GM18951 (cell line): ENCODE data around the gene HGFAC.

Experiments used
- POLR2A ChIP-seq: IDR thresholded peaks from 4 replicates; pipeline ENCODE4 v1.6.1; 2011; ENCODE audit warnings: mild to moderate bottlenecking; ENCODE audit not compliant: insufficient read length, insufficient read depth; ENCODE audit errors: extremely low read depth
- in situ Hi-C: fragments of 300-500 bp; cut with MboI; formaldehyde crosslinking; loops from one replicate; pipeline ENCODE4 v1.12.0; 2022; ENCODE audit warnings: low sequenced_read_pairs, mixed read lengths, inconsistent platforms; ENCODE audit not compliant: unreplicated experiment

Gene HGFAC

GRCh38 chr4:3423406-3423805, 18.4 kb upstream of the HGFAC start:
- in situ Hi-C loops, result no loop called here
- no peak for TF ChIP-seq POLR2A

DNA sequence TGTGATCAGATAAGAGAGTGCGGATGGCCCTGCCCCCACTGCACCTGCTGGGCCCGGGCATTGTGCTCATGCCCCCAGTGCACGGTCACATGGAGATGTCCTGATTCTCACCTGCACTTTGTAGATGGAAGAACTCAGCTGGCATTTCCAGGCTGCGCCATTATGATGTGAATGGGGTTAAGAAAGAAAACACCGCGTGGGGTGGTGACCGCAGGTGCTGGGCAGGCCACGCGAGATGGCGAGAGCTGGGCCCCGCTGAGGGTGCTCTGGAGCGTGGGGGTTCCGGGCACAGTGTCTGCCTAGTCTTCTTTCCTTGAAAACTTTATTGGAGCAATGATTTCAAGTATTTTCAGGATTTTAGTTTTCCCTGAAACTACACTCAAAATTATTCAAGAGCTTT, 17.8 kb upstream of the HGFAC start:
- no peak for TF ChIP-seq POLR2A
- in situ Hi-C loops, result no loop called here

- in situ Hi-C loops, result no loop called here
- no peak for TF ChIP-seq POLR2A
Measured at GRCh38 chr4:3424522-3425095, 17.2 kb upstream of the HGFAC start.

DNA sequence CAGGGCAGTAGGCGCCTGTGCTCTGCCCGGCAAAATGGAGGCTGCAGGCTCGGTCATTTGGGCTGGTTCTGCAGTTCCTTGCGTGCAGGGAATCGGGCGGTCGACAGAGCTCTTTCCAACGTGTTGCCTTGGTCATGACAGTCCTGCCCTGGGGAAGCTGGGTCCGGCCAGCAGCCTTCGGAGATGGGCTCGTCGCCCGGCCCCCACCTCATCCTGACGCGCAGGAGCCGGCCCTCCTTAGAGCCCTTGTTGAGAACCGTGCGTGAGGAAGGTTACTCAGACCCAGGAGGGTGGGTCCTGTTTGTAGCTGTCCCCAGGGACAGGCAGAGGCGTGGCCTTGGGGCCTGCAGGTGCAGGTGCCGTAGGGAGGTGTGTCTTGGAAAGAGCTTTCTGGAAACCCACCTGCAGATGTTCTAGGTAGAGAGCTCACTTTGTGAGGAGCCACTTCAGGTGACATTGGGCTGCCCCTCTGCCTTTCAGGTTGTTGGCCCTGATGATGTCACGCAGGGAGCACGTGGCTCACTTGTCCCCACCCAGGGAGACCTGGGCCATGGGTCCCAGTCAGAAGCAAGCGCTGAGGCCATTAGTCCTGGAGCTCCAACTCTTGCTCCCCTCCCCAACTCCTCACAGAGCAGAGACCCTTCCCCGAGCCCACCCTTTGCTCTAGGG, 15.2 kb upstream of the HGFAC start:
- in situ Hi-C loops, result no loop called here

DNA sequence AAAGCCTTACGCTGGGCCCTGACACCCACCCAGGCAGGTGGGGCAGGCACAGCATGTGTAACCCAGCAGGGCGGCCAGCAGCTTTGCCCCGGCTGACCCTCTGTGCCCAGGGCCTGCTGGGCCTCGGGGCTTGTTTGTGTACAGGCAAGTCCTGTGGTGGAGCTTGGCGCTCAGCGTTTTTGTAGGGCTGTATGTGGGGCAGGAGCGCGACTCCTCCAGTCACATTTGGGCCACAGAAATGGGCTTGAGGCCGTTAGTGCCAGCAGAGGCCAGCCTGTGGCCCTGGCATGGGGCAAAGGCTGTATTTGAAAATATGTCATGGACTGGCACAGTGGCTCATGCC, 14.7 kb upstream of the HGFAC start:
- in situ Hi-C loops, result no loop called here
- no peak for TF ChIP-seq POLR2A

More for the DNA sequence above, 15.2 kb upstream of the HGFAC start:
- no peak for TF ChIP-seq POLR2A

DNA sequence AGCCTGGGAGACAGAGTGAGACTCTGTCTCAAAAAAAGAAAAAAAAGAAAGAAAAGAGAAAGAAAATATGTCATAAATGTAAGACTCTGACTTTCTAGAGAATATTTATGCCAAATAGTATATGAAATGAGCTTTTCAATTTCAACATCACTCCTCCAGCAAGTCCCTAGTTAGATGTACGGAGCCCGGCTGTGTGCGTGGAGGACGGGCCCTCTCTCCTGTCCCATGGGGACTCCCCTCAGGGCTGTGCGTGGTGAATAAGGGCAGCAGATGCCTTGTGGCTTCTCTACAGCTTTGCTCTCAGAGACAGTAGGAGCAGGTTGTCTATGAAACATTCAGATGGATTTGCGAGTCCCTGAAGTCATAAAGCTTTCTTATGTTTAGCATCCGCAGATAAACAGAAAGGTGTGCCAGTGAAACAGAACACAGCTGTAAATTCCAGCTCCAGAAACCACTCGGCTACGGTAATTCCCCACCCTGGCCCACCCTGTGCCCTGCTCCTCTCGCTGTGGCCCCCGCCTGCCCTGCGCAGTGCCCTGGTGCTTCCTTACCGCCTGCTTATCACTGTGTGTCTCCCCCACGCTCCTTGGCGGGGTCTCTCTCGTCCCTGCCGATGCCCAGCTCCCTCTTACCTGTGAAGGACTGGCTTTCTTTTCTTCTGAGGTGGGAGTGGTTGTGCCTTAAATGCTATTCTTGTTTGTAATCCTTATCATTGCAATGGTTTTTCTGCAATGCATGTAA, 13.9 kb upstream of the HGFAC start:
- TF ChIP-seq POLR2A, result no peak
- in situ Hi-C loops, result no loop called here

DNA sequence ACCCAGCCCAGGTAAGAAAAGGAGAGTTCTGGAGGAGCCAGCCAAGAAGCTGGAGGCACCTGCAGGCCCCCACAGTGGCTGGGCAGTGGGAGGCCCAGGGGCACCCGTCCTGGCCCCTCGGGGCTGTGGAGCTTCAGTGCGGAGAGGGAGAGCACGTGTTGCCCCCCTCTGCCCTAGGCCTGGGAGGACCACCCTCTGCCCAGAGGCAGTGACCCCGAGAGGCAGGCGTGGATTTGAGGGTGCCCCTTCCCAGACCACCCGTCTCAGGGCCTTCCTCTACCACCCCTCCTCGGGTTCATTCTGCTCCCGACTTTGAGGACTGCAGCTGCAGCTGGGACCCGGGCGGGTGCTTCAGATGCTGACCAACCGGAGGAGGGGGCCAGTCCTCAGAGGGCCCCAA, 12.1 kb upstream of the HGFAC start:
- in situ Hi-C loops, result no loop called here

GRCh38 chr4:3430524-3430923, 11.2 kb upstream of the HGFAC start:
- in situ Hi-C loops, result no loop called here

More for the DNA sequence above, 12.1 kb upstream of the HGFAC start:
- no peak for TF ChIP-seq POLR2A

DNA sequence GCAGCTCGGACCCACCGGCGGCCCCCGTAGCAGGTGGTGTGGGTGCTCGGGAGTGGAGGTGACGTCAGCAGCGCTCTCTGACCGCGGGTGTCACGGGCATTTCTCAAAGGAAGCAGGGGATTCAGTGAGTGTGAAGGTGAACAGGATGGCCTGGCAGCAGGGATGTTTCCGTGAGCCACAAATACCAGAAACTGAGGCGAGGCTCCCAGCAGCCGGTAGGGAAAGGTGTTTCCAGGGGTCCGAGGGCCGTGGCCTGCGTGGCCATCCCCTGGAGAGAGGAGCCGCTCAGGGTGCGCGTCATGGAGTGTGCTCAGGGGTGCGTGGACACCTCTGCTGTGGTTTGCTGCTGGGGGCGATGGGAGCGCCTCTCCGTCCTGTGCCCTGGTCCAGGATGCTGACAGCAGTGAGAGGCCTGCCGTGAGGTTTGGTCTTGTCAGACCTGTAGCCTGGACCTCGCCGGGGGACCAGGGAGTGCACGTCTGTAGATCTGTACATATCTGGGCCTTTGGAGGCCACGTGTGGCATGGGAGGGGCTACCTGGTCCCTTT, 10.2 kb upstream of the HGFAC start:
- in situ Hi-C loops, result no loop called here
- TF ChIP-seq POLR2A, result no peak

More at GRCh38 chr4:3430524-3430923, 11.2 kb upstream of the HGFAC start:
- no peak for TF ChIP-seq POLR2A

GRCh38 chr4:3432381-3432790, 9.4 kb upstream of the HGFAC start:
- in situ Hi-C loops, result no loop called here
- TF ChIP-seq POLR2A, result no peak

DNA sequence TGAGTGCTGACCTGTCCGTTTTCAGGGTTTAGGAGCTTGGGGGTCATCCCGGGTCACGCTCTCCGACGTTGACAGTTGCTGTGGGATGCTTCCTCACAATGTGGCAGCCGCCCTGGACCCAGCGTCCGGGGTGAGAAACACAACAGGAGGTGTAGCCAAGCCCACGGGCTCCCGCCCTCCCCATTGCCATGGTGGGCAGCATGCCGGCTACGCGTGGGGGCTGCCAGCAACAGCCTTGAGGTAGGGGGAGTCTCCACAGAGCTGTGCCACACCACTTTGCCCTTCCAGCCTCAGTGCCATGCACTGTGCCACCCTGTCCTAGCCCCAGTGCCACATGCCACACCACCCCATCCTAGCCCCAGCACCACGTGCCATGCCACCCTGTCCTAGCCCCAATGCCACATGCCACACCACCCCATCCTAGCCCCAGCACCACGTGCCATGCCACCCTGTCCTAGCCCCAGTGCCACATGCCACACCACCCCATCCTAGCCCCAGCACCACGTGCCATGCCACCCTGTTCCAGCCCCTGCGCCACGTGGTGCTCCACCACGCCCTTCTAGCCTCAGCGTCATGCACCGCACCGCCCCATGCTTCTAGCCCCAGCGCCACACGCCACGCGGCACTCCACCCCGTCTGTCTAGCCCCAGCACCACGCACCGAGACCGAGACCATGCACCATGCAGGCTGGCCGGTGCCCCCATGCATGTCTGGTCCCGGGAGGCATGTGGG, 8.5 kb upstream of the HGFAC start:
- no peak for TF ChIP-seq POLR2A
- in situ Hi-C loops, result no loop called here

- TF ChIP-seq POLR2A, result no peak
- in situ Hi-C loops, result no loop called here
Measured at GRCh38 chr4:3434881-3435685, 6.7 kb upstream of the HGFAC start.

DNA sequence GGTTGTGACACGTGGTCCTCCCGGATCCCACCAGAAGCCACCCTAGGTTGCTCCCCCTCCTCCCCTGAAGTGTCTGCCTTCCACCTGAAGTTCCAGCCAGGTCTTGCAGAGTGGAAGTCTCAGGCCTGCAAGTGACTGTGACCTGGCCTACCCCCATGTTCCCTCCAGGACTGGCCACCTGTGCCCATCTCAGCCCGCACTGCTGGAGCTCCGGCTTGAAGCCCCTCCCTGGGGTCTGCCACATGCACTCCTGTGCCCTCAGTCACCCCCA, 6.1 kb upstream of the HGFAC start:
- no peak for TF ChIP-seq POLR2A
- in situ Hi-C loops, result no loop called here
